MM.1S (cell line): ENCODE results near the gene FUT3.

ENCODE experiments used
- CTCF ChIP-seq: fragments of 300-600 bp; sonication (generic); IDR thresholded peaks from 2 replicates; pipeline ENCODE4 v1.5.1; 2016; ENCODE audit warnings: antibody characterized with exemption, low read length, mixed read lengths
- EZH2 ChIP-seq: fragments of 300-600 bp; sonication (generic); optimal IDR thresholded peaks from 2 replicates; pipeline ENCODE3; 2017; ENCODE audit warnings: low read depth, mild to moderate bottlenecking, antibody characterized with exemption, low read length, mixed read lengths
- EZH2phosphoT487 ChIP-seq: fragments of 300-600 bp; sonication (generic); IDR thresholded peaks from 2 replicates; pipeline ENCODE4 v1.6.1; 2018; ENCODE audit warnings: antibody characterized with exemption, low read length

DNA sequence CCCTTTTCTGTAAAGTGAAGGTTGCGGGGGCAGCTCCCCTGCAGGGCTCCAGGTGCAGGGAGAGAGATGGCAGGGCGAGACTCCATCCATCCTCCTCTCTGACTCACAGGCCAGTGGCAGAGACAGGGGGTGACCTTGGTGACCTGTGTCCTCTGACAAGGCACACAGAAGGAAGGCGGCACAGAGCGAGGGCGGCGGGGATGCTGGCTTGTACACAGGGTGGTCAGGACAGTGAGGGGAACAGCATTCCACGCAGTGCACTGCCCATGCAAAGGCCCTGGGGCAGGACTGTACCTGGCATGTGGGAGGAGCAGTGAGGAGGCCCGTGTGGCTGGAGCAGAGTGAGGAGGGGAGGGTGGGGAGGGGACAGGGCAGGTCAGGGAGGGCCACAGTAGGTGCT, 44.6 kb upstream of the FUT3 start:
- no peak for TF ChIP-seq CTCF
- TF ChIP-seq EZH2phosphoT487, result no peak
- TF ChIP-seq EZH2, result no peak
